Measurements from ENCODE around the gene PRKCE.

- TF ChIP-seq POLR2A (IDR thresholded peaks at IDR 0.05) = no peak
- no peak for TF ChIP-seq CTCF (IDR thresholded peaks at IDR 0.05)
Observed at GRCh38 chr2:45945302-45945717, 293.8 kb downstream of the PRKCE start.
